Natural killer cell (primary cell): Measurements from ENCODE around the gene MPST. TPM values are rescaled to one million over a fixed set of nuclear protein-coding genes. Genes with fewer than 3 reads are reported as not detected.

ENCODE experiments used
- ATAC-seq, 3 donors: fragments of 150-1000 bp in 2 of 3; fragments of 200-7000 bp in 1 of 3; cut with Tn5 transposase; 1 replicate in 1 of 3; 2 replicates in 2 of 3; pipeline ENCODE4 v1.10.0; 2021; ENCODE audit warnings: mild to moderate bottlenecking in 2 of 3, moderate library complexity in 2 of 3
- DNase-seq, 2 donors: peaks; one replicate each; pipeline versions ENCODE4 v3.0.0 to v3.0.0-alpha.2; 2013 to 2021; ENCODE audit warnings: mixed read lengths in 1 of 2
- H3K27ac ChIP-seq: one replicate; pipeline ENCODE4 v1.5.1; 2013; ENCODE audit warnings: mild to moderate bottlenecking, low read length
- H3K27me3 ChIP-seq: one replicate; pipeline ENCODE4 v1.6.1; 2013; ENCODE audit warnings: low read length; ENCODE audit not compliant: control insufficient read depth, insufficient read depth
- H3K36me3 ChIP-seq: one replicate; pipeline ENCODE4 v1.6.1; 2013; ENCODE audit warnings: low read length; ENCODE audit not compliant: control insufficient read depth, insufficient read depth
- H3K4me1 ChIP-seq: one replicate; pipeline ENCODE4 v1.6.1; 2013; ENCODE audit warnings: low read length; ENCODE audit not compliant: control insufficient read depth, insufficient read depth
- H3K4me3 ChIP-seq: one replicate; pipeline ENCODE4 v1.5.1; 2013; ENCODE audit warnings: low read length
- H3K9me3 ChIP-seq: one replicate; pipeline ENCODE4 v1.6.1; 2013; ENCODE audit warnings: low read length; ENCODE audit not compliant: control insufficient read depth, insufficient read depth
- H3K27ac Mint-ChIP-seq, 2 donors: one replicate each; pipeline ENCODE4 v1.8.0; 2022; ENCODE audit warnings: mild to moderate bottlenecking in 2 of 2, mixed read lengths in 2 of 2, moderate library complexity in 1 of 2
- H3K27me3 Mint-ChIP-seq, 2 donors: one replicate each; pipeline ENCODE4 v1.8.0; 2022; ENCODE audit warnings: low read depth in 2 of 2, mixed read lengths in 2 of 2
- H3K36me3 Mint-ChIP-seq: one replicate; pipeline ENCODE4 v1.8.0; 2022; ENCODE audit warnings: mixed read lengths
- H3K4me1 Mint-ChIP-seq, 2 donors: one replicate each; pipeline ENCODE4 v1.8.0; 2022; ENCODE audit warnings: mixed read lengths in 2 of 2
- H3K4me3 Mint-ChIP-seq: one replicate; pipeline ENCODE4 v1.8.0; 2022; ENCODE audit warnings: mild to moderate bottlenecking, moderate library complexity, mixed read lengths
- H3K9me3 Mint-ChIP-seq, 2 donors: one replicate each; pipeline ENCODE4 v1.8.0; 2022; ENCODE audit warnings: mixed read lengths in 2 of 2
- CTCF ChIP-seq: fragments of 200-600 bp; IDR thresholded peaks from one replicate; pipeline ENCODE4 v1.8.0; 2022; ENCODE audit warnings: antibody characterized with exemption
- WGBS: methylation state at CpG from one replicate; pipeline ENCODE4 v1.1.7; 2013; ENCODE audit warnings: missing lambda C conversion rate; ENCODE audit not compliant: insufficient coverage; 5-methylcytosine and 5-hydroxymethylcytosine counted together
- intact Hi-C: fragments of 100-400 bp; cut with micrococcal nuclease; formaldehyde crosslinking; loops from one replicate; pipeline ENCODE4 v1.14.2; 2022
- total RNA-seq, 4 donors: library from RNA; stranded (reverse); fragments of 120-200 nt in 1 of 4; gene quantifications; one replicate each; pipeline versions ENCODE4 v1.2.3 to v1.2.4, GENCODE V29; 2013 to 2022

The MPST gene
- total RNA-seq, 3 donors from 2014 or later (not counting 1 experiment from before 2014, with no cell fraction given), result 21.4 to 23.9 (median 22.9) TPM

- peak in 1 of 2 donors; percentile 57 for DNase-seq
- H3K4me1 ChIP-seq, result no peaks in the 10 kb centered on the region
- 50% methylated on average over 15 of the region's 17 CpGs for WGBS
- Mint-ChIP-seq H3K36me3 (no peaks in the 10 kb centered on the region), H3K27ac (no peak overlapping the region), H3K4me1 (no peaks in the 10 kb centered on the region), H3K9me3 (no peaks in the 10 kb centered on the region), H3K4me3 (no peak overlapping the region), H3K27me3 (peaks cover 0 to 5% of the 10 kb centered on the region in 2 donors)
- no peaks in the 10 kb centered on the region for H3K9me3 ChIP-seq
- no peak overlapping the region for H3K4me3 ChIP-seq
- peak; percentile 54 to 75 (median 65) for ATAC-seq
- no peaks in the 10 kb centered on the region for H3K36me3 ChIP-seq
- TF ChIP-seq CTCF, result peak; percentile 44
- intact Hi-C loops, result no loop called here
- no peaks in the 10 kb centered on the region for H3K27me3 ChIP-seq
- no peak overlapping the region for H3K27ac ChIP-seq
Measured at GRCh38 chr22:37043828-37044538, 24.4 kb downstream of the MPST start.

GRCh38 chr22:37044634-37045625 is 25.4 kb downstream of the MPST start:
- Histone ChIP-seq H3K27me3 (no peaks in the 10 kb centered on the region), H3K36me3 (no peaks in the 10 kb centered on the region), H3K4me3 (no peak overlapping the region), H3K4me1 (no peaks in the 10 kb centered on the region), H3K27ac (no peak overlapping the region), H3K9me3 (no peaks in the 10 kb centered on the region)
- no peak for ATAC-seq
- no peak for DNase-seq
- 79% methylated on average over 9 of the region's 9 CpGs for WGBS
- Mint-ChIP-seq H3K36me3 (no peaks in the 10 kb centered on the region), H3K4me1 (no peaks in the 10 kb centered on the region), H3K27me3 (peaks cover 0 to 5% of the 10 kb centered on the region in 2 donors), H3K4me3 (no peak overlapping the region), H3K27ac (no peak overlapping the region), H3K9me3 (no peaks in the 10 kb centered on the region)
- intact Hi-C loops, result no loop called here
- no peak for TF ChIP-seq CTCF

- 35% methylated on average over 3 of the region's 4 CpGs for WGBS
- H3K4me1 Mint-ChIP-seq, result no peaks in the 10 kb centered on the region
Measured at GRCh38 chr22:37045958-37046357, 26.4 kb downstream of the MPST start.

More at GRCh38 chr22:37045958-37046357, 26.4 kb downstream of the MPST start:
- Histone ChIP-seq H3K27me3 (no peaks in the 10 kb centered on the region), H3K4me1 (no peaks in the 10 kb centered on the region), H3K4me3 (no peak overlapping the region), H3K36me3 (no peaks in the 10 kb centered on the region), H3K9me3 (no peaks in the 10 kb centered on the region), H3K27ac (no peak overlapping the region)
- Mint-ChIP-seq H3K27ac (no peak overlapping the region), H3K27me3 (peaks cover 0 to 5% of the 10 kb centered on the region in 2 donors), H3K36me3 (no peaks in the 10 kb centered on the region), H3K9me3 (no peaks in the 10 kb centered on the region), H3K4me3 (no peak overlapping the region)
- TF ChIP-seq CTCF, result peak; percentile 30
- DNase-seq (peak in 1 of 2 donors; percentile 44), ATAC-seq (peak in 1 of 3 donors; percentile 26)
- intact Hi-C loops, result no loop called here
